RWPE1 (cell line): ENCODE measurements around the gene PPHLN1.

Experiments used
- CTCF ChIA-PET: fragments of 350-600 bp; sonication (Branson Sonifier 250); formaldehyde crosslinking; extraction: SDS; loops from one replicate; lab custom pipeline; 2021; lab: Yijun Ruan, JAX
- POLR2A ChIA-PET: fragments of 400-600 bp; formaldehyde crosslinking; extraction: SDS; loops from one replicate; lab custom pipeline; 2020; ENCODE audit warnings: antibody characterized with exemption; ENCODE audit not compliant: low non-redundant PET; lab: Yijun Ruan, JAX
- DNase-seq: peaks from one replicate; pipeline ENCODE4 v3.0.0; 2012; ENCODE audit warnings: low spot score
- H3K27ac ChIP-seq: fragments of 450-650 bp; 2 replicates; pipeline ENCODE4 v1.5.1; 2017
- TF ChIP-seq, protein P1 (sequence below): fragments of 450-650 bp; conservative IDR thresholded peaks from 2 replicates; pipeline ENCODE4 v1.5.1; 2017; ENCODE audit warnings: low read depth, mild to moderate bottlenecking

Gene PPHLN1

GRCh38 chr12:42442311-42442759, 116.4 kb downstream of the PPHLN1 start:
- no peak overlapping the region for H3K27ac ChIP-seq
- POLR2A ChIA-PET: no interaction called here
- CTCF ChIA-PET: no interaction called here
- no peak for DNase-seq
- TF ChIP-seq, protein P1, sequence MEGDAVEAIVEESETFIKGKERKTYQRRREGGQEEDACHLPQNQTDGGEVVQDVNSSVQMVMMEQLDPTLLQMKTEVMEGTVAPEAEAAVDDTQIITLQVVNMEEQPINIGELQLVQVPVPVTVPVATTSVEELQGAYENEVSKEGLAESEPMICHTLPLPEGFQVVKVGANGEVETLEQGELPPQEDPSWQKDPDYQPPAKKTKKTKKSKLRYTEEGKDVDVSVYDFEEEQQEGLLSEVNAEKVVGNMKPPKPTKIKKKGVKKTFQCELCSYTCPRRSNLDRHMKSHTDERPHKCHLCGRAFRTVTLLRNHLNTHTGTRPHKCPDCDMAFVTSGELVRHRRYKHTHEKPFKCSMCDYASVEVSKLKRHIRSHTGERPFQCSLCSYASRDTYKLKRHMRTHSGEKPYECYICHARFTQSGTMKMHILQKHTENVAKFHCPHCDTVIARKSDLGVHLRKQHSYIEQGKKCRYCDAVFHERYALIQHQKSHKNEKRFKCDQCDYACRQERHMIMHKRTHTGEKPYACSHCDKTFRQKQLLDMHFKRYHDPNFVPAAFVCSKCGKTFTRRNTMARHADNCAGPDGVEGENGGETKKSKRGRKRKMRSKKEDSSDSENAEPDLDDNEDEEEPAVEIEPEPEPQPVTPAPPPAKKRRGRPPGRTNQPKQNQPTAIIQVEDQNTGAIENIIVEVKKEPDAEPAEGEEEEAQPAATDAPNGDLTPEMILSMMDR: no peak

DNA sequence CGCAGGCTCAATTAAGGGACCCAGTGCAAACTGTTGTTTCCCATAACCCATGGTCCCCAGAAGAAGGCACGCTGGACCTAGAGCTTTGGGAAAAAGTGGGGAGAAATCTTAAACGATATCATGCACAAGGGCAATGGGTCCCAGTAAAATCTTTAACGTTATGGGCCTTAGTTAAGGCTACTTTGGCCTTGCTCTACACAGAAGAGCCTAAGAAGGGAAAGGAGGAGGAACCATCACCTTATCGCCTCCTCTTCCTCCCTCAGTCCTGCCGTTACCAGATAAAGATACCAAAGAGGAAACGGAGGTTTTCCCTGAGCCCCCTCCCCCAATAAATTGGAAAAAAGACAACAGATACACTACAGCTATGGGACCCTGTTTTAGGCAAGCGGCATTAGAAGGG, 116.9 kb downstream of the PPHLN1 start:
- POLR2A ChIA-PET: no interaction called here
- no peak for DNase-seq
- CTCF ChIA-PET: no interaction called here
- TF ChIP-seq, protein P1: no peak
- no peak overlapping the region for H3K27ac ChIP-seq

- TF ChIP-seq, protein P1: no peak
- POLR2A ChIA-PET: no interaction called here
- CTCF ChIA-PET: interaction anchor here (0.6 kb wide), 1 partner anchor 27 kb away, joined by 3 read pairs; no protein-coding TSS in a partner anchor
- DNase-seq: no peak
- H3K27ac ChIP-seq: no peak overlapping the region
Measured at GRCh38 chr12:42444192-42444943, 118.4 kb downstream of the PPHLN1 start.

GRCh38 chr12:42445891-42446290, 119.9 kb downstream of the PPHLN1 start:
- no peak overlapping the region for H3K27ac ChIP-seq
- TF ChIP-seq, protein P1: no peak
- DNase-seq: no peak
- CTCF ChIA-PET: no interaction called here
- POLR2A ChIA-PET: no interaction called here

DNA sequence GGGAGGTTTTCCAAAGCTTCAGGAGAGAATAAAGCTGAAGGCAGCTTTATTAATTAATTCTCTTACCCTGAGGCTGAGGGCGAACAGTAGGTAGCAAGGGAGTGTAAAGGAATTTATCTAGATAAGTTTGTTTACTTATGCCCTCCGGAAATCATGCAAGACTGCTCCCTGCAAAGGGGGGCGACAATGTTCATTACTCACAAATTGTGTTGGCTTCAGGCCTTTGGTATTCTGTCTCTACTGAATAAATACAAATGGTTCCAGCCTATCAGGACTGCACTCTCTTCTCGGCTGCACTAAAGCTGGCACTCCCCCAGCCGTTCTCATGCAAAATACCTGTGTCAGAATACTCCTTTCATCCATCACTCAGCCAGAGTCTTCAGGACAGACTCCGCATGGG, 120.8 kb downstream of the PPHLN1 start:
- H3K27ac ChIP-seq: no peak overlapping the region
- POLR2A ChIA-PET: no interaction called here
- DNase-seq: no peak
- TF ChIP-seq, protein P1: no peak
- CTCF ChIA-PET: no interaction called here

DNA sequence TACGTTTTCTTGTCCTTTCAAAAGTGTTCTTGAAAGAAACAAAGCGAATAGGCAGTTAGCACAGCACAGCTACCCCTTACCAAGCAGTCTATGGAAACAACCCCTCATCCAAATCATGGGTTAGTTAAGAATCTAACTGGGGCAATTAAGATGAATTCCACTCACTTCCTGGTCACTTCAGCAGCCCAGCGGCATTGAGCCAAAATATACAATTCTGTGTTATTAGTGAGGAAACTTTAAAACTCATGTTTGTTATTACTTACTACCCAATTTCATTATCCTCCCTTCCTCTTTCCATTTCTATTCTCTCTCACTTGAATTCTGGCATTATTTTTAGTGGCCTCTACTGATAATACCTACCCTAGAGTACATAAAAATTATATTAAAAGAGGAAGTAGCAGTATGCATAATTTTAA, 121.4 kb downstream of the PPHLN1 start:
- DNase-seq: no peak
- ChIA-PET CTCF (interaction anchor here (0.8 kb wide), 1 partner anchor 96 kb away, joined by 3 read pairs; no protein-coding TSS in a partner anchor), POLR2A (no interaction called here)
- H3K27ac ChIP-seq: no peak overlapping the region
- TF ChIP-seq, protein P1: no peak
